Epithelial cell of proximal tubule (primary cell): ENCODE data around the gene CNOT2. TPM values are rescaled to one million over a fixed set of nuclear protein-coding genes. Genes with fewer than 3 reads are reported as not detected.

Source experiments
- DNase-seq: peaks from one replicate; pipeline ENCODE4 v3.0.0-alpha.2; 2011; ENCODE audit warnings: low read depth
- H3K4me3 ChIP-seq: 2 replicates; pipeline ENCODE4 v1.5.1; 2011; ENCODE audit warnings: low read depth, mild to moderate bottlenecking, low read length
- CTCF ChIP-seq: conservative IDR thresholded peaks from 2 replicates; pipeline ENCODE4 v1.5.1; 2012; ENCODE audit warnings: low read depth, mild to moderate bottlenecking, low read length
- total RNA-seq: library from RNA; depleted of rRNA; stranded (reverse); fragments of >200 nt; gene quantifications from 2 replicates; pipeline ENCODE4 v1.2.3, GENCODE V29; 2015

The CNOT2 gene
- total RNA-seq, 1 donor from 2014 or later: 62.6 TPM

- no peak for TF ChIP-seq CTCF
- no peak for DNase-seq
- H3K4me3 ChIP-seq: peak overlapping the region; percentile 87
Measured at GRCh38 chr12:70243510-70244371, 508 bp downstream of the CNOT2 start.

GRCh38 chr12:70244409-70244808, 1.2 kb downstream of the CNOT2 start:
- DNase-seq: no peak
- peak overlapping the region; percentile 87 for H3K4me3 ChIP-seq
- no peak for TF ChIP-seq CTCF

- TF ChIP-seq CTCF: no peak
- DNase-seq: no peak
- no peak overlapping the region for H3K4me3 ChIP-seq
Measured at GRCh38 chr12:70245458-70245857, 2.2 kb downstream of the CNOT2 start.

GRCh38 chr12:70246580-70246979, 3.3 kb downstream of the CNOT2 start:
- no peak for TF ChIP-seq CTCF
- no peak overlapping the region for H3K4me3 ChIP-seq
- DNase-seq: no peak

- DNase-seq: no peak
- TF ChIP-seq CTCF: no peak
- no peak overlapping the region for H3K4me3 ChIP-seq
Measured at GRCh38 chr12:70247653-70248199, 4.5 kb downstream of the CNOT2 start.

GRCh38 chr12:70248876-70249275, 5.6 kb downstream of the CNOT2 start:
- no peak overlapping the region for H3K4me3 ChIP-seq
- DNase-seq: no peak
- TF ChIP-seq CTCF: no peak
